ENCODE measurements around the gene ADGRG1.

DNA sequence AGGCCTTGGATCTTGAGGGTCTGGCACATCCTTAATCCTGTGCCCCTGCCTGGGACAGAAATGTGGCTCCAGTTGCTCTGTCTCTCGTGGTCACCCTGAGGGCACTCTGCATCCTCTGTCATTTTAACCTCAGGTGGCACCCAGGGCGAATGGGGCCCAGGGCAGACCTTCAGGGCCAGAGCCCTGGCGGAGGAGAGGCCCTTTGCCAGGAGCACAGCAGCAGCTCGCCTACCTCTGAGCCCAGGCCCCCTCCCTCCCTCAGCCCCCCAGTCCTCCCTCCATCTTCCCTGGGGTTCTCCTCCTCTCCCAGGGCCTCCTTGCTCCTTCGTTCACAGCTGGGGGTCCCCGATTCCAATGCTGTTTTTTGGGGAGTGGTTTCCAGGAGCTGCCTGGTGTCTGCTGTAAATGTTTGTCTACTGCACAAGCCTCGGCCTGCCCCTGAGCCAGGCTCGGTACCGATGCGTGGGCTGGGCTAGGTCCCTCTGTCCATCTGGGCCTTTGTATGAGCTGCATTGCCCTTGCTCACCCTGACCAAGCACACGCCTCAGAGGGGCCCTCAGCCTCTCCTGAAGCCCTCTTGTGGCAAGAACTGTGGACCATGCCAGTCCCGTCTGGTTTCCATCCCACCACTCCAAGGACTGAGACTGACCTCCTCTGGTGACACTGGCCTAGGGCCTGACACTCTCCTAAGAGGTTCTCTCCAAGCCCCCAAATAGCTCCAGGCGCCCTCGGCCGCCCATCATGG is 35.7 kb downstream of the ADGRG1 start:
- TF ChIP-seq EZH2 (optimal IDR thresholded peaks at IDR 0.05; ENCODE audit: low read depth, low read length) (no peak), EZH2phosphoT487 (IDR thresholded peaks at IDR 0.05; ENCODE audit: low read length) (no peak)
- TF ChIP-seq, protein P1, sequence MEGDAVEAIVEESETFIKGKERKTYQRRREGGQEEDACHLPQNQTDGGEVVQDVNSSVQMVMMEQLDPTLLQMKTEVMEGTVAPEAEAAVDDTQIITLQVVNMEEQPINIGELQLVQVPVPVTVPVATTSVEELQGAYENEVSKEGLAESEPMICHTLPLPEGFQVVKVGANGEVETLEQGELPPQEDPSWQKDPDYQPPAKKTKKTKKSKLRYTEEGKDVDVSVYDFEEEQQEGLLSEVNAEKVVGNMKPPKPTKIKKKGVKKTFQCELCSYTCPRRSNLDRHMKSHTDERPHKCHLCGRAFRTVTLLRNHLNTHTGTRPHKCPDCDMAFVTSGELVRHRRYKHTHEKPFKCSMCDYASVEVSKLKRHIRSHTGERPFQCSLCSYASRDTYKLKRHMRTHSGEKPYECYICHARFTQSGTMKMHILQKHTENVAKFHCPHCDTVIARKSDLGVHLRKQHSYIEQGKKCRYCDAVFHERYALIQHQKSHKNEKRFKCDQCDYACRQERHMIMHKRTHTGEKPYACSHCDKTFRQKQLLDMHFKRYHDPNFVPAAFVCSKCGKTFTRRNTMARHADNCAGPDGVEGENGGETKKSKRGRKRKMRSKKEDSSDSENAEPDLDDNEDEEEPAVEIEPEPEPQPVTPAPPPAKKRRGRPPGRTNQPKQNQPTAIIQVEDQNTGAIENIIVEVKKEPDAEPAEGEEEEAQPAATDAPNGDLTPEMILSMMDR (IDR thresholded peaks at IDR 0.05; ENCODE audit: low read length), result no peak
